HG03571 (cell line): ENCODE data around the gene DAGLB.
A peak's percentile ranks its signal among the peaks of the same experiment; 100 is the strongest.

Experiments used
- ATAC-seq: cut with Tn5 transposase; IDR thresholded peaks from one replicate; pipeline ENCODE4 v1.9.1; 2021; ENCODE audit not compliant: unreplicated experiment

The DAGLB gene, protein sequence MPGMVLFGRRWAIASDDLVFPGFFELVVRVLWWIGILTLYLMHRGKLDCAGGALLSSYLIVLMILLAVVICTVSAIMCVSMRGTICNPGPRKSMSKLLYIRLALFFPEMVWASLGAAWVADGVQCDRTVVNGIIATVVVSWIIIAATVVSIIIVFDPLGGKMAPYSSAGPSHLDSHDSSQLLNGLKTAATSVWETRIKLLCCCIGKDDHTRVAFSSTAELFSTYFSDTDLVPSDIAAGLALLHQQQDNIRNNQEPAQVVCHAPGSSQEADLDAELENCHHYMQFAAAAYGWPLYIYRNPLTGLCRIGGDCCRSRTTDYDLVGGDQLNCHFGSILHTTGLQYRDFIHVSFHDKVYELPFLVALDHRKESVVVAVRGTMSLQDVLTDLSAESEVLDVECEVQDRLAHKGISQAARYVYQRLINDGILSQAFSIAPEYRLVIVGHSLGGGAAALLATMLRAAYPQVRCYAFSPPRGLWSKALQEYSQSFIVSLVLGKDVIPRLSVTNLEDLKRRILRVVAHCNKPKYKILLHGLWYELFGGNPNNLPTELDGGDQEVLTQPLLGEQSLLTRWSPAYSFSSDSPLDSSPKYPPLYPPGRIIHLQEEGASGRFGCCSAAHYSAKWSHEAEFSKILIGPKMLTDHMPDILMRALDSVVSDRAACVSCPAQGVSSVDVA

DNA sequence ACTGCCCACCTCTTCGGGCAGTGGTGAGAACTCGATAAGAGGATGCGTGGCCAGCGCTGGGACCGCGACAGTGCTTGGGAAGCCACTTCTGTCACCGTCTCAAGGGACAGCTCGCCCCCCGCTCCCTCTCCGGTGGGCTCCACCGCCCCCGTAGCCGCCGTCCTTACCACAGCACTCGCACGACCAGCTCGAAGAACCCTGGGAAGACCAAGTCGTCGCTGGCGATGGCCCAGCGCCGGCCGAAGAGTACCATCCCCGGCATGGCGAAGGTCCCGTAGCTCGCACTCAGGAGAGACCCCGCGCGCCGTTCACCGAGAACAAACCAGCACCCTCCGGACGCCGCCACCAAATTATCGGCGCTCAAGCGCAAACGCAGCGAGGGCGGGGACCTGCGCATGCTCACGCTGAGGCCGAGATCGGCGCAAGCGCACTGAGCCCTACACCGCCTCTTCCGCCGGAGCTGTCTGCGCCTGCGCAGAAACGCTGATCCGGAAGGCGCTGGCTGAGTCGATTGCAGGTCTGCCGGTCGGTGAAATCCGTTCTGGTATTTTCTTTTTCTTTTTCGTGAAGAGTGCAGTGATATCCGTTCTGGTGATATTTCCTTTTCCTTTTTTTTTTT lies at the start of gene DAGLB:
TSS of gene DAGLB (minus strand) at position 374 of the 619 bp plus-strand sequence. CDS start at position 262, 112 bp downstream.
- peak; percentile 70 for ATAC-seq

GRCh38 chr7:6497637-6497905 lies 49.8 kb upstream of the DAGLB start:
- no peak for ATAC-seq

- ATAC-seq = no peak
Observed at GRCh38 chr7:6496842-6497636, 49.3 kb upstream of the DAGLB start.

- no peak for ATAC-seq
Observed at GRCh38 chr7:6495597-6496262, 48.0 kb upstream of the DAGLB start.

- no peak for ATAC-seq
Observed at GRCh38 chr7:6494365-6494764, 46.6 kb upstream of the DAGLB start.

DNA sequence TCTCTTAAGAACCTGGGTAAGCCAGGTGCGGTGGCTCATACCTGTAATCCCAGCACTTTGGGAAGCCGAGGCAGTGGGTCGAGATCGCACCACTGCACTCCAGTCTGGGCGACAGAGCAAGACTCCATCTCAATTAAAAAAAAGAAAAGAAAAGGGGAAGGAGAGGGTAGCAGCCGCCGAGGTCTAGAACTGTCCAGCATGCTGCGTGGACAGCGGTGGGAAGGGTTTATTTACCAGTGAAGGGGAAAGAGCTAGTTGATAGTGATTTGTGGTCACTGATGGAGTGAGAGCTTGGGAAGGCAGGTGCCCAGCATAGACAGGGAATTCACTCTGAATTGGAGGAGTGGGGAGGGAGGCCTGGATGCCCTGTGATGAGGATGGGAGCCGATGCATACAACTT lies 43.4 kb upstream of the DAGLB start:
- ATAC-seq = no peak

DNA sequence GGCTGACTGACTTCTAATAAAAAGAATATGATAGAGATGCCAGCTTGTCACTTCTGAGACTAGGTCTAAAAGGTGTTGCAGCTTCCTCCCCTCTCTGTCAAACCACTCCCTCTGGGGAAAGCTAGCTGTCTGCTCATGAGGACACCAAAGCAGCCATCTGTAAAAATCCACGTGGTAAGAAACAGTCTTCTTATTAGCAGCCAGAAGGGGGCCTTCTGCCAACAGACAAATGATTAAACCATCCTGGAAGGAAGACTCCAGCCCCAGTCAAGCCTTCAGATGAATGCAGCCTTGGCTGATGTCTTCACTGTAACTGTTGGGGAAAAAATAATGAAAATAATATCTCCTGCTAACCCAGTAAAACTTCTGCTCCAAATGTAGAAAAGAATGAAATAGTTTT lies 41.9 kb upstream of the DAGLB start:
- no peak for ATAC-seq

- ATAC-seq = no peak
Observed at GRCh38 chr7:6487184-6487545, 39.4 kb upstream of the DAGLB start.

DNA sequence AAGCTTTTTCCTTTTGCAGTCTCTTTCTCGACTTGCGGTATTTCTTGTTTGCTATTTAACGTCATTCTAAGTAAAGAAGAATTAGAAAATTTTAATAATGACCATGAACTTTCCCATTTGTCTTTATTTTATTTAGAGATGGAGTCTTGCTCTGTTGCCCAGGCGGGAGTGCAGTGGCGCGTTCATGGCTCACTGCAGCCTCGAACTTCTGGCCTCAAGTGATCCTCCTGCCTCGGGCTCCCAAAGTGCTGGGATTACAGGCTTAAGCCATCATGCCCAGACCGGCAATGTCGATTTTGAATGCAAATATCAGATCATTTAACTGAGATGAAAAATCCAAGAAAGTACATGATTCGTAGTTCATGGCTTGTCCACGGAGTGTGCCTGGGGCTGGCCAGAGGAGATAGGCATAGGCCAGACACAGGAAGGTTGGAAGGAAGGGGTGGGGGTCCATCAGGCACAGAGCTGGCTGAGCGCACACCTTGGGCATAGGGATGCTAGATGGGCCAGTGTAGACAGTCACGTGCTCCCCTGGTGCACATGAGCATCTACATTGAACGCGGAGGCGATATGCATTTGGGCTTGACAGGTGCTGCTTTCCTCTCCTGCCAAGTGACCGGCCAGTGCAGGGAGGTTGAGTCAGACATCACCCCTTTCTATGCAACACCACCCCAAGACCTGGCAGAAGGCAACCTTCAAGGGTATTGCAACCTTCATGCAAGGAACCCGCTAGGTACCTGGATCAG lies 38.9 kb upstream of the DAGLB start:
- ATAC-seq = no peak

DNA sequence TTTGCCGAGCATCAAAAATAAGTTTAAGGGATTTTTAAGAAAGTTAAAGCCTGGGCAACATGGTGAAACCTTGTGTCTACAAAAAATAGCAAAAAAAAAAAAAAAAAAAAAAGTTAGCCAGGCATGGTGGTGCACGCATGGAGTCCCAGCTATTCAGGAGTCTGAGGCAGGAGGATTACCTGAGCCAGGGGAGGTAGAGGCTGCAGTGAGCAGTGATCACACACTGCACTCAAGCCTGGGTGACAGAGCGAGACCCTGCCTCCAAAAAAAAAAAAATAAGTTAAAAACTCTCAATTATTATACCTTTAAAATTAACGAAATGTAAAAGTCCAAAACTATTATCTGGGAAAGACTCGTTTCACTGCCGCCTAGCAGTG lies 35.0 kb upstream of the DAGLB start:
- ATAC-seq = no peak

GRCh38 chr7:6482307-6482706 lies 34.6 kb upstream of the DAGLB start:
- ATAC-seq = no peak

DNA sequence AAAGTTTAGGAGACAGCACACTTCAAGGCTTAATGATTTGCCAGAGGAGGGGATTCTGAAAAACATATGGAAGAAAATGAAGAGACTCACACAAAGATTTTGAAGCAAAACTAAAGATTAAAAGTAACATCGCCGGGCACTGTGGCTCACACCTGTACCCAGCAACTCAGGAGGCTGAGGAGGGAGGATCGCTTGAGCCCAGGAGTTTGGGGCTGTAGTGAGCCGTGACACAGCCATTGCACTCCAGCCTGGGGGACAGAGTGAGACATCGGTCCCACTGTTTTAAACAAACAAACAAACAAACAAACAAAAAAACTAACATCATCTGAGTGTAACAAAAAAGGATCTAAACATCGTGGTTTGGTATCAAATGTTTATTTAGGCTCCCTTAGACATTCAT lies 33.7 kb upstream of the DAGLB start:
- no peak for ATAC-seq

- ATAC-seq = no peak
Observed at GRCh38 chr7:6480323-6480660, 32.5 kb upstream of the DAGLB start.

DNA sequence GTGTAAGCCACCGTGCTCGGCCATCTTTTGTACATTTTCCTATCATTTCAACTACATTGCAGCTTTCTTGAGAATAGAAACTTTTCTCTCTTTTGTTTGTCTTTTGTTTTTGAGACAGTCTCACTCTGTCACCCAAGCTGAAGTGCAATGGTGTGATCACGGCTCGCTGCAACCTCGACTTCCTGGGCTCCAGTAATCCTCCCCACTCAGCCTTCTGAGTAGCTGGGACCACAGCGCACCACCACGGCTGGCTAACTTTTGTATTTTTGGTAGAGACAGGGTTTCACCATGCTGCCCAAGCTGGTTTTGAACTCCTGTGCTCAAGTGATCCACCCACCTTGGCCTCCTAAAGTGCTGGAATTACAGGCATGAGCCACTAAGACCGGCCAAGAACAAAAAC lies 31.3 kb upstream of the DAGLB start:
- no peak for ATAC-seq

DNA sequence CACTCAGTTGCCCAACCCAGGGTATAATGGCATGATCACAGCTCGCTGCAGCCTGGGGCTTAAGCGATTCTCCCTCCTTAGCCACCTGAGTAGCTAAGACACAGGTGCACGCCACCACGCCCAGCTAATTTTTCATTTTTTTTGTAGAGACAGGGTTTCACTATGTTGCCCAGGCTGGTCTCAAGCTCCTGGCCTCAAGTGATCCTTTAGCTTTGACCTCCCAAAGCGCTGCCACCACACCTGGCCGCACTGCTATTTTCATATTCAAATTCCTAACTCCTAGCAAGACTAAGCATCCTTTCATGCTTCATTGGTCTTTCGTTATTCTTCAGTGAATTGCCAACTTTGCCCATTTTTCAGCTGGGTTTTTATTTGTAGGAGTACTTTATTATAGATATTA lies 30.4 kb upstream of the DAGLB start:
- ATAC-seq = no peak

- no peak for ATAC-seq
Observed at GRCh38 chr7:6477318-6477660, 29.5 kb upstream of the DAGLB start.

DNA sequence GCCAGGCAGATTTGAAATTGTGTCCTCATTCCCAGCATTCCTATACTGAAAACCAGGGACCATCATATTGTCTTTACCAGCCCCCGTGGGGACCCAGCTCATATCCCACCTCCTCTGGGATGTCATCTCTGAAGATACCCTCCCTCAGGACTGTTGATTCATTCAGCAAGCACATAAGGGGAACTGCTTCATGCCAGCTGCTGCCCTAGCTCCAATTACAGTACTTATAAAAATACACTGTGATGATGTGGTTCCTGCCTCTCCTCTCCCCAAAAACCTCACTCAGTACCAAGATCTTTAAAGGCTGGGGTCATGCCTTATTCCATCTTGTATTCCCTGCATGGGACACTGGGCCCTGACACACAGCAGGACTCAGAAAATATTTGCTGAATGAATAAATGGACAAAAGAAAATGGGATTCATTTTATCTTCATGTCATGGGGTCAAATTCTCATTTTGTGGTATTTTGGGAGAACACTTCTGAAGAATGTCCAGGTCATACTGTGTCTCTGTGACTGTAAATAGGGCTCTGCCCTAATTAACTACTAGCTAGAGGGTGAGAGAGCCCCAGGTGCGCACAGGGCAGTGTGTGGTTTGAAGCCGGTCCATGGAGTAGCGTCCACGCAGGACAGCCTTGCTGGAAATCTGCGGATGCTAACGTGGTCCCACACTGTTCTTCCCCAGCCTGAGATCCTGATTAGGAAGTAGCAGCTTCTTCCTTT lies 29.0 kb upstream of the DAGLB start:
- no peak for ATAC-seq

DNA sequence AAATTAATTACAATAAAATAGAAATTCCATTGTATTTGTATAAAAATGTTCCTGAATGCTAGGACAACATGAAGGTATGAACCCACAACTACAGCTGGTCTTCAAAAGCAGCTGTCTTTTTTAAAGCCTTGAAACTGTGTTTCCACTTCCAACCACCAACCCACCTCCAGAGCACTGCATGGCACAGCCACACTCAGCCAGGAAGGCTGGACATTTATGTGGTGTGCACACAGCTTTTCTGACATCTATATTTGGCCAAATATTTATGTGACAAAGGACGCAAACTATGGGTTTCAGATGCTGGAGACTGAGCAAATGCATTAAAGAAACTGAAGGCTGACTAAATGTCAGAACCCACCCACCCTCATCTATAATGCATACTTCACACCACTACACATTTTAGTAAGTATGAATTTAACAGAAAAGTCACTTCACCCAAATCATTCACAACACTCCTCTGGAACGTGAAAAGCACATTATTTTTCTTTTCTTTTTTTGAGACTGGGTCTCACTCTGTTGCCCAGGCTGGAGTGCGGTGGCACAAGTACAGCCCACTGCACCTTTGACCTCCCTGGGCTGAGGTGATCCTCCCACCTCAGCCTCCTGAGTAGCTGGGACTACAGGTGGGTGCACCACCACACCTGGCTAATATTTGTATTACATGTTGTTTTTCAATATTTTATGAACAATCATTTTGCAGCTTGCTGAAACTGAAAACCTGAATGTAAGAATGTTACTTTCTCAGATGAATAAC lies 27.9 kb upstream of the DAGLB start:
- no peak for ATAC-seq

DNA sequence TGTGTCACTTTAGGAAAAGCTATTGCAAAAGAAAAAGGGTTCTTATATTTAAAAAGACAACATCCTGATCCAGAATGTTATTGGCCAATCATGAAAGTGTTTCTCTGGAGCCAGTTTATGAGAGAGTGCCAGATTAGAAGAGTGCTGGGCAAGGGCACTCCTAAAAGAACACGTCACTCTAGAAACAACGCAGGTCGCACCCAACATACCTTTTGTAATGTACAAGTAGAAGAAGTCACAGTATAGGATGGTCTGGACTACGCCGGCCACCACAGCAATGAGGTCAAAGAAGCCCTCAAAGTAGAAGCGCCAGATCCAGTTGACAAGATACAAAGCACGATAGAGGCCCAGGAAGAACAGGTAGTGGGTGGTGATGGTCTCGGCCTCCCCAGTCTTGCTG lies 18.1 kb upstream of the DAGLB start:
- no peak for ATAC-seq
